HG02840 (cell line): ENCODE data around the gene KLHL12.

Source experiments
- ATAC-seq: cut with Tn5 transposase; IDR thresholded peaks from one replicate; pipeline ENCODE4 v1.9.1; 2021; ENCODE audit warnings: mild to moderate bottlenecking, moderate library complexity, moderate number of reproducible peaks; ENCODE audit not compliant: unreplicated experiment, low FRiP score

The KLHL12 gene

DNA sequence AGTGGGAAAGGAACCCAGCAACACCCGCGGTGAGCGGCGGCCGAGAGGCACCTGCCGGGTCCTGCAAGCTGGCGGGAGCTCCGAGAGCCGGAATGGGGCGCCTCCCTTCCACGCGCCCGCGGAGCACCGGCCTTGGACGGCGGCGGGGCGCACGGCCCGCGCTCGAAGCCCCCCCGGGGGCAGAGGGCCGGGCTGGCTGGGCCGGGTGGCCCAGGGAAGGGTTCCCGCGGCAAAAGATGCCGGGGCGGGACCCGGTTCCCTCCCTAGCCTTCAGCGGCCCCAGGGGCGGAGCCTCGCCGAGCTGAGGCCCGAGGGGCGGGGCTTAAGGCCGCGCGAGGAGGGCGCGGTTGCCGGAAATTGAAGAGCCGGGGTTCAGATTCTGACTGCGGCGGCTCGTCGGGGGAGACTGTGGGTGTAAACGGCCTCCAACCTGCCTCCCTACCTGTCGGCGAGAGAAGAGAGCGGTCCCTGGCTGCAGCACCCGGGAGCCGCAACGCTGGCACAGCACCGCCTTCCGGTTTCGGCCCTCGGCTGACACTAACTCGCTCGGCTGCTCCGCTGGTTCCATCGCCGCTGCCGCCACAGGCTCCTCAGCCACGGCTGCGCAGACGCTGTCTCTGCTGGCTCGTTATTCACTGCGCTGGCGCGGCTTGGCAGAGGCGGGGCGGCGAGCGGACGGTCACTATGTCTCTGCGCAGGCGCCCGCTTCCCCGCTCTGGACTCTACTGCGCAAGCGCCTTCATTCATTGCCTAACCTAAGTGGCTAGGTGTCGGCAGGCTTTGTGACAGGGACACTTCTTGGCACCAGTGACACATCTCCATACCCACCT is 38.3 kb downstream of the KLHL12 start, which contains the start of gene RABIF:
TSS of gene RABIF (minus strand) at position 619 of the 830 bp plus-strand sequence. CDS start at position 568, 51 bp downstream.
- peak; percentile 95 for ATAC-seq

- ATAC-seq: no peak
Measured at GRCh38 chr1:202888221-202888530, 38.9 kb downstream of the KLHL12 start.

- no peak for ATAC-seq
Measured at GRCh38 chr1:202880961-202881460, 46.0 kb downstream of the KLHL12 start.

GRCh38 chr1:202880062-202880461 is 47.0 kb downstream of the KLHL12 start:
- ATAC-seq: no peak

DNA sequence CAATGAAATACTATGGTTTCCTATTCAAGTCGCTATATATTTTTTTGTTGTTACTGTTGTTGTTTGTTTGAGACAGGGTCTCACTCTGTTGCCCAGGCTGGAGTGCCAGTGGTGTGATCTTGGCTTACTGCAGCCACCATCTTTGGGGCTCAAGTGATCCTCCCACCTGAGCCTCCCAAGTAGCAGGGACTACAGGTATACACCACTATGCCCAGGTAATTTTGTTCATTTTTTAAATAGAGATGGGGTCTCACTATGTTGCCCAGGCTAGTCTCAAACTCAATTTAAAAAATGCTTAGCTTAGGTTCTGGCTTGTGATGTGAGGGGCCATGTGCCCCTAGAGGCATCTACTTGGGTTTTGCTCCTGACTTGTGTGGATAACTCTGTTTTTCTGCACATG is 47.9 kb downstream of the KLHL12 start:
- no peak for ATAC-seq

- ATAC-seq: no peak
Measured at GRCh38 chr1:202873026-202873425, 54.0 kb downstream of the KLHL12 start.

DNA sequence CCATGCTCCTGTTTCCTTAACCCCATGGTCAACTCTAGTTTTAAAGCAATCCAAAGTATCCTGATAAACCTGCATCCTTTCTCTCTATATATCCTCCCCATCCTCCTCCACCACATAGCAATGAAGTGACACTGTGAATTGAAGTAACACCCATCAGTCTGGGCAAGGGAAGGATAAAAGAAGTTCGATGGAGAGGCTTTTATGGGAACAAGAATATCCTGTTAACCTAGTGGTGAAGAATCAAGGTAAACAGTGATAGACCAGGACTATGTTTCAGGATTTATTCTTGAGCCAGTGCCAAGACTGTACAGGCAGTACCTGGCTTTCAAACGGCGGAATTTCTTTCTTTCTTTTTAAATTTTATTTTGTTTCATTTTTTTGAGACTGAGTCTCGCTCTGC is 55.7 kb downstream of the KLHL12 start:
- ATAC-seq: no peak

DNA sequence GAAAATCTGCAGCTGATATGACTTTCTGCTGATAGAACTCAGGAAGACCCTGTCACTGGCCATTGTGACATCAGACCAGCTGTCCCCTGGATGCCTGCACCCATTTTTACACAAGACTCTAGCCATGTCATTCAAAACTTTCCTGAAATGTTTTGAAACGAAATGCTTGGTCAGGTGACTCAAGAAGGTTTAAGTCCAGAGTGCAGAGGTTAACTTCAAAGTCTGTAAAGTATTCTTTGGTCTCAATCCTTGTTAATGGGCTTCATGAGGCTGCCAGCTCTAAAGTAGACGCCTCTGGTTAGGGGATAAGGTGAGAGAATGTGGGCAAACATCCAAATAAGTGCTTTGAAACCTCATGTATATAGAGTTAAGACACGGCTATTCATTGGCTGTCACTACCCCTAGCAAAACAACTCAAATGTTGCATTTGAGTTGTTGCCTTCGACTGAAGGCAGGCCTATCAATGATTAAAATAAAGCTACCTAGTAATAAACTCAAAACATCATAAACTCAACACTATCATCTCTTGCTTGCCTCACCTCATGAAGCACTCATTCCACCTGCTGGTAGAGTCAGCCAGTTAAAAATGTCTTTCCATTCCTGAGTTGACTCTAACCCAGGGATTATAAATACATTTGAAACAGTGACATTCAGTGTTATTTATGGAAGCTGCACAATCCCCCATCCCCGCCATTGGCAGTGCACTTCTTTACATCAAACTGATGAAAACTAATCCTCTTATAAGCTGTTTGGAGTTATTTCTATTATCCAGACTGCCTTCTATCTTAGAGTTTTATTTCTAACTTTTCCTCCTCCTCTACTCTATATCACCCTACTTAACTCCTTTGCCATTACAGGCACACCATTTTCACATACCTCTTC is 64.1 kb downstream of the KLHL12 start:
- ATAC-seq: no peak

DNA sequence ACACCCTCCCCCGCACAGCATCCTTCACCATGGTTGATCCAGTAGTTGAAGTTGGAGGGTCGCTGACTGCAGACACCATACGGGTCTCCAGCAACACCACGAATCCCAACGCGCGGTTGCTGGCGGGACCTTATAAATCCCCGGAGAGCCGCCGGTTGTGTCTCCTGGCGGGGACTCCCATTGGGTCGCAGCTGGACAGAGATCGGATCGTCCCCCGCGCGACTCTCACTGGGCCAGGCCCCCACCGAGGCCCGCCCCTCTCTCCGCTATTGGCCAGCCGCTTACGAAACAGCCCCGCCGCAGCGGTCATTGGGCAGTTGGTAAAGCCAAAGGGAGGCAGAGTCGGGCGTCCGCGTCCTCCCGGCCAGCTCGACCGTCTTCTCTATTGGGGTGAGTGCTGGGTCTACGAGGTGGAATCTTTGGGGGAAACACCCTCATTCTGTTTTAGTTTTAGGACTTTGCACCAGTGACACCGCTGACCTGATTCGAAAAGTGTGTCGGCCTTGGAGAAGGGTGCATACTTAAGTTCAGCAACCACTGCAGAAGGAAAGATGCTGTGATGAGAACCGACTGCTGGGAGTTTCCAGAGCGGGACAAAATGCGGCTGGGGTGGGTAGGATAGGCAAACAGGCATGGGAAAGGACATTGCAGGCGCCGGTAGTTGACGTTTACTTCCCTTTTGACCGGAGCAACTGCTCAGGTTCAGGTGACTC is 65.5 kb downstream of the KLHL12 start:
- peak; percentile 69 for ATAC-seq

- peak; percentile 31 for ATAC-seq
Measured at GRCh38 chr1:202860744-202861419, 66.2 kb downstream of the KLHL12 start.

DNA sequence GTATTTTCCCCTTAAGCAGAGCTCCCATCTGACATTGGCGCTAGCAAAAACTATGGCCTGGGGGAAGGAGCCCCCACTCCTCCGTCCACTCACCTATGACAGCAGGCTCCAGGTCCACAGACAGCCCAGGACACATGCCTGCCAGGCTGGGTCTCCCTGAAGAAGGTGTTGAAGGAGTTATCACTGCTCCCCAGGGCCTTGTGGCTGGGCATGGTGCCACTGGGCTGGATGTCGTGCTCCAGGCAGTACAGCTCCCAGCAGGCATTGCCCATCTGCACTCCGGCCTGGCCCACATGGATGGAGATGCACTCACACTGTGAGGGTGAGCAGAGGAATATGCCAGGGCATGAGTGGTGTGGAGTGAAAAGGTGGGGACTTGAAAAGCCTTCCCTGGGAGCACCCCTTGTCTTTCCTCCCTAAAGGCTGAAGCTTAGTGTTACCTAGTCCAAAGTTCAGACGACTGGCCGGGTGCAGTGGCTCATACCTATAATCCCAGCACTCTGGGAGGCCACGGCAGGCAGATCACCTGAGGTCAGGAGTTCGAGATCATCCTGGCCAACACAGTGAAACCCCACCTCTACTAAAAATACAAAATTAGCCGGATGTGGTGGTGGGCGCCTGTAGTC is 68.1 kb downstream of the KLHL12 start:
- no peak for ATAC-seq

GRCh38 chr1:202858331-202858730 is 68.7 kb downstream of the KLHL12 start:
- ATAC-seq: no peak

- ATAC-seq: no peak
Measured at GRCh38 chr1:202857136-202857610, 69.9 kb downstream of the KLHL12 start.

DNA sequence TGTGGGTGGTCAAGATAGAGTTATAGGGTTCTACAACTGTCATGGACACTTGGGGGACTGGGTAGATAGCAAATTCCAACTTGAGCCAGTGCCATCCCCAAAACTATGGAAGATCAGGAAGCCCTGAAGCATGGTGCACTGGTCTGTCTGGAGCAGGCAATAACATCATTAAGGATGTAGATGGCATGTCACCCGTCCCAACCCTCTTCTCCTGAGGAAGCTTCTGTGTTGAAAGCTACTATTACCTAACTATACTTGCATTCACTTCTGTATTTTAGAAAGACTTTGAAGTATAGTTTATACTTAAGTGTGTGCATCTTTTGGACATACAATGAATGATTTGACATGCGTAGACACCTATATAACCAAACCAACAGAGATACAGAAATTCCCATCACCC is 71.0 kb downstream of the KLHL12 start:
- no peak for ATAC-seq

- no peak for ATAC-seq
Measured at GRCh38 chr1:202854787-202855186, 72.2 kb downstream of the KLHL12 start.

- no peak for ATAC-seq
Measured at GRCh38 chr1:202852163-202852904, 74.7 kb downstream of the KLHL12 start.

GRCh38 chr1:202850593-202851362 is 76.3 kb downstream of the KLHL12 start:
- ATAC-seq: no peak

DNA sequence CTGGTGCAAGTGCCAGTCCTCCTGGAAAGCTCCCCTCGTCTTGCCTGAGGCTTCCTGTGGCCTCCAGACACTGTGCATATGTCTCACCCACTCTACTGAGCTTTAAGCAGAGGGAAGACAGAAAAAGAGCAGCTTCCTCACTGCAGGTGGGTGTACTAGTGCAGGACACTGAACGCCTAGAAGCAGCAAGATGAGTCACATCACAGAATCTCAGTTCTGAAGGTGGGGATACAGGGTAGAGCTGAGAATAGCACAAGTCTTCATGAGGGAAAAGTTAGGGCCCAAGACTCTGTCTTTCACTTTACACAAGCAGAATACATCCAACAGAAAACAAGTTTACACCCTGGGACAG is 78.9 kb downstream of the KLHL12 start:
- peak; percentile 59 for ATAC-seq
